ENCODE measurements around the gene MIOX.
"Not testable (repeated sequence)": the region's sequence is repeated elsewhere in the genome, so short reads cannot be mapped to it uniquely, and the experiment has no call there.

Gene MIOX

GRCh38 chr22:50530877-50531545, 44.4 kb downstream of the MIOX start:
- Histone ChIP-seq H3K9me3 (replicated peaks in 1 of 11) (peaks cover 10 to 57% (median 25%) of the 10 kb centered on the region in 11 experiments; a peak in 20 of 22 replicates), H3K27ac (peak overlapping the region; percentile 21 to 94 (median 73); a peak in 19 of 22 replicates), H3K9ac (peak overlapping the region; percentile 49 to 96 (median 66); a peak in 20 of 22 replicates), H3K4me2 (peak overlapping the region; percentile 74 to 99 (median 96)), H3K27me3 (peaks cover 43 to 65% (median 61%) of the 10 kb centered on the region in 11 experiments), H3K36me3 (no peaks in the 10 kb centered on the region; a peak in 1 of 22 replicates), H3K4me3 (peak overlapping the region; percentile 48 to 65 (median 54)), H3K4me1 (peaks cover 34 to 75% (median 56%) of the 10 kb centered on the region in 10 experiments), H4K20me1 (peaks cover 0 to 17% (median 0%) of the 10 kb centered on the region in 11 experiments; a peak in 4 of 22 replicates)
- no peak for TF ChIP-seq Cebpa-rat (IDR thresholded peaks at IDR 0.05)

GRCh38 chr22:50531546-50531961, 44.9 kb downstream of the MIOX start:
- Histone ChIP-seq H3K4me2 (peak overlapping the region; percentile 74 to 99 (median 96)), H3K4me1 (peaks cover 32 to 74% (median 54%) of the 10 kb centered on the region in 10 experiments), H3K27ac (peak overlapping the region in 9 of 11 experiments; percentile 21 to 94 (median 74); a peak in 13 of 22 replicates), H3K27me3 (peaks cover 43 to 65% (median 61%) of the 10 kb centered on the region in 11 experiments), H3K9me3 (replicated peaks in 1 of 11) (peaks cover 10 to 63% (median 25%) of the 10 kb centered on the region in 11 experiments; a peak in 20 of 22 replicates), H3K4me3 (peak overlapping the region in 9 of 10 experiments; percentile 48 to 65 (median 54); a peak in 16 of 20 replicates), H3K9ac (peak overlapping the region in 8 of 11 experiments; percentile 57 to 96 (median 68); a peak in 12 of 22 replicates), H3K36me3 (no peaks in the 10 kb centered on the region; a peak in 1 of 22 replicates), H4K20me1 (peaks cover 0 to 17% (median 0%) of the 10 kb centered on the region in 11 experiments; a peak in 4 of 22 replicates)
- no peak for TF ChIP-seq Cebpa-rat (IDR thresholded peaks at IDR 0.05)

GRCh38 chr22:50531962-50532674, 45.5 kb downstream of the MIOX start:
- H3K27me3 ChIP-seq = peaks cover 43 to 65% (median 61%) of the 10 kb centered on the region in 11 experiments
- peak overlapping the region in 6 of 11 experiments; percentile 95 to 99 (median 97); a peak in 9 of 22 replicates for H3K4me2 ChIP-seq
- H3K4me1 ChIP-seq = peaks cover 27 to 70% (median 49%) of the 10 kb centered on the region in 10 experiments
- peaks cover 0 to 3% (median 0%) of the 10 kb centered on the region in 11 experiments; a peak in 1 of 22 replicates for H3K36me3 ChIP-seq
- peak overlapping the region in 5 of 11 experiments; percentile 74 to 94 (median 77); a peak in 6 of 22 replicates for H3K27ac ChIP-seq
- no peak for TF ChIP-seq Cebpa-rat (IDR thresholded peaks at IDR 0.05)
- H3K4me3 ChIP-seq = peak overlapping the region in 5 of 10 experiments; percentile 52 to 65 (median 54); a peak in 8 of 20 replicates
- peaks cover 10 to 68% (median 25%) of the 10 kb centered on the region in 11 experiments; a peak in 20 of 22 replicates for H3K9me3 ChIP-seq (replicated peaks in 1 of 11)
- peaks cover 0 to 17% (median 0%) of the 10 kb centered on the region in 11 experiments; a peak in 4 of 22 replicates for H4K20me1 ChIP-seq
- peak overlapping the region in 4 of 11 experiments; percentile 71 to 96 (median 82); a peak in 6 of 22 replicates for H3K9ac ChIP-seq

- Histone ChIP-seq H3K4me1 (peaks cover 17 to 70% (median 44%) of the 10 kb centered on the region in 10 experiments), H3K4me2 (peak overlapping the region in 2 of 11 experiments; percentile 12 to 59; a peak in 2 of 22 replicates), H3K4me3 (no peak overlapping the region), H4K20me1 (peaks cover 0 to 17% (median 0%) of the 10 kb centered on the region in 11 experiments; a peak in 4 of 22 replicates), H3K27ac (peak overlapping the region in 1 of 11 experiments; percentile 24; a peak in 1 of 22 replicates), H3K9ac (no peak overlapping the region), H3K36me3 (peaks cover 0 to 11% (median 0%) of the 10 kb centered on the region in 11 experiments; a peak in 4 of 22 replicates), H3K9me3 (replicated peaks in 1 of 11) (peaks cover 10 to 78% (median 29%) of the 10 kb centered on the region in 11 experiments; a peak in 20 of 22 replicates), H3K27me3 (peaks cover 43 to 63% (median 61%) of the 10 kb centered on the region in 11 experiments)
- no peak for TF ChIP-seq Cebpa-rat (IDR thresholded peaks at IDR 0.05)
Measured at GRCh38 chr22:50532824-50533796, 46.5 kb downstream of the MIOX start.

- H3K27ac ChIP-seq = peak overlapping the region in 4 of 11 experiments; percentile 9 to 37 (median 22); a peak in 5 of 22 replicates
- peaks cover 0 to 16% (median 0%) of the 10 kb centered on the region in 11 experiments; a peak in 4 of 22 replicates for H3K36me3 ChIP-seq
- H3K27me3 ChIP-seq = peaks cover 43 to 56% (median 52%) of the 10 kb centered on the region in 11 experiments
- H3K4me1 ChIP-seq = peaks cover 19 to 70% (median 44%) of the 10 kb centered on the region in 10 experiments
- H3K4me2 ChIP-seq = peak overlapping the region in 8 of 11 experiments; percentile 6 to 59 (median 22); a peak in 7 of 22 replicates
- not testable (repeated sequence) for H3K4me3 ChIP-seq, H3K9ac ChIP-seq
- peaks cover 10 to 83% (median 39%) of the 10 kb centered on the region in 11 experiments; a peak in 20 of 22 replicates for H3K9me3 ChIP-seq (replicated peaks in 1 of 11)
- peaks cover 0 to 17% (median 0%) of the 10 kb centered on the region in 11 experiments; a peak in 4 of 22 replicates for H4K20me1 ChIP-seq
Measured at GRCh38 chr22:50533856-50534711, 47.4 kb downstream of the MIOX start.

- no peak overlapping the region for H3K9ac ChIP-seq
- peaks cover 34 to 45% (median 42%) of the 10 kb centered on the region in 11 experiments for H3K27me3 ChIP-seq
- H3K4me1 ChIP-seq = peaks cover 28 to 69% (median 48%) of the 10 kb centered on the region in 10 experiments
- peak overlapping the region in 6 of 11 experiments; percentile 1 to 37 (median 19); a peak in 8 of 22 replicates for H3K4me2 ChIP-seq
- peak overlapping the region in 1 of 11 experiments; percentile 24; a peak in 2 of 22 replicates for H3K27ac ChIP-seq
- peaks cover 0 to 18% (median 0%) of the 10 kb centered on the region in 11 experiments; a peak in 3 of 22 replicates for H3K36me3 ChIP-seq
- H3K9me3 ChIP-seq (replicated peaks in 1 of 11) = peaks cover 5 to 83% (median 38%) of the 10 kb centered on the region in 11 experiments; a peak in 20 of 22 replicates
- peaks cover 0 to 12% (median 0%) of the 10 kb centered on the region in 11 experiments; a peak in 4 of 22 replicates for H4K20me1 ChIP-seq
- H3K4me3 ChIP-seq = no peak overlapping the region
- TF ChIP-seq Cebpa-rat (IDR thresholded peaks at IDR 0.05) = no peak
Measured at GRCh38 chr22:50535113-50535512, 48.5 kb downstream of the MIOX start.
